PC-9 (cell line): ENCODE data around the gene CIAPIN1. TPM values are rescaled to one million over a fixed set of nuclear protein-coding genes. Genes with fewer than 3 reads are reported as not detected.
"Not testable (repeated sequence)": the region's sequence is repeated elsewhere in the genome, so short reads cannot be mapped to it uniquely, and the experiment has no call there.

Experiments used
- BruUV-seq: library from RNA; stranded (reverse); fragments of 400-500 nt; replicated peaks from 2 replicates; lab custom pipeline; 2021; lab: Mats Ljungman, UMichigan
- CTCF ChIA-PET: fragments of 300-600 bp; sonication (Branson Sonifier 250); formaldehyde crosslinking; loops from one replicate; lab custom pipeline; 2022; ENCODE audit warnings: antibody characterized with exemption; lab: Charles Lee
- POLR2A ChIA-PET: fragments of 300-600 bp; sonication (Branson Sonifier 250); formaldehyde crosslinking; loops from one replicate; lab custom pipeline; 2022; ENCODE audit warnings: antibody characterized with exemption; ENCODE audit not compliant: unreplicated experiment; lab: Charles Lee
- DNase-seq, 2 experiments: peaks; one replicate each; pipeline versions ENCODE4 v3.0.0 to v3.0.0-alpha.2; 2015 to 2022; ENCODE audit warnings: mixed read lengths in 1 of 2
- H2AFZ ChIP-seq: fragments of 200-600 bp; sonication (generic); 2 replicates; pipeline ENCODE4 v1.8.1; 2017; ENCODE audit warnings: antibody characterized with exemption
- H3F3A ChIP-seq: fragments of 200-600 bp; sonication (generic); 2 replicates; pipeline ENCODE4 v1.8.1; 2017; ENCODE audit warnings: antibody characterized with exemption, mild to moderate bottlenecking, low read depth; ENCODE audit not compliant: insufficient read depth
- H3K27ac ChIP-seq: fragments of 200-600 bp; sonication (generic); 2 replicates; pipeline ENCODE4 v1.6.1; 2016; ENCODE audit warnings: mixed run types
- H3K27me3 ChIP-seq: fragments of 200-600 bp; sonication (generic); 2 replicates; pipeline ENCODE4 v1.6.1; 2016; ENCODE audit warnings: low read depth, mixed run types; ENCODE audit not compliant: insufficient read depth
- H3K36me3 ChIP-seq: fragments of 200-600 bp; sonication (generic); 2 replicates; pipeline ENCODE4 v1.6.1; 2016; ENCODE audit warnings: low read depth, mixed run types
- H3K4me1 ChIP-seq: fragments of 200-600 bp; sonication (generic); replicated peaks from 2 replicates; pipeline ENCODE4 v1.6.1; 2016; ENCODE audit warnings: mixed run types; ENCODE audit not compliant: insufficient read depth
- H3K4me2 ChIP-seq: fragments of 200-600 bp; sonication (generic); 2 replicates; pipeline ENCODE4 v1.6.1; 2017; ENCODE audit warnings: mixed run types
- H3K4me3 ChIP-seq: fragments of 200-600 bp; sonication (generic); 2 replicates; pipeline ENCODE4 v1.6.1; 2016; ENCODE audit warnings: mixed run types
- H3K79me2 ChIP-seq: fragments of 200-600 bp; sonication (generic); 2 replicates; pipeline ENCODE4 v1.6.1; 2017; ENCODE audit warnings: low read depth, mixed run types
- H3K9me2 ChIP-seq: fragments of 200-600 bp; sonication (generic); 2 replicates; pipeline ENCODE4 v1.8.1; 2017; ENCODE audit warnings: mild to moderate bottlenecking; ENCODE audit not compliant: insufficient read depth
- H3K9me3 ChIP-seq: fragments of 200-600 bp; sonication (generic); 2 replicates; pipeline ENCODE4 v1.8.1; 2016; ENCODE audit warnings: low read depth; ENCODE audit not compliant: insufficient read depth
- H4K20me1 ChIP-seq: fragments of 200-600 bp; sonication (generic); 2 replicates; pipeline ENCODE4 v1.8.1; 2017; ENCODE audit not compliant: insufficient read depth
- EZH2 ChIP-seq: fragments of 200-600 bp; sonication (generic); IDR thresholded peaks from 2 replicates; pipeline ENCODE4 v1.8.0; 2017; ENCODE audit warnings: antibody characterized with exemption, low read depth
- intact Hi-C: fragments of 100-400 bp; cut with micrococcal nuclease; formaldehyde crosslinking; loops from one replicate; pipeline ENCODE4 v1.10.0; 2022; ENCODE audit not compliant: unreplicated experiment
- total RNA-seq: library from RNA; stranded (reverse); gene quantifications from 2 replicates; pipeline ENCODE4 v1.2.3, GENCODE V29; 2021
- TF ChIP-seq, protein P1 (sequence below): fragments of 200-600 bp; sonication (generic); conservative IDR thresholded peaks from 2 replicates; pipeline ENCODE4 v1.6.1; 2017; ENCODE audit warnings: mixed run types, antibody characterized with exemption, mild to moderate bottlenecking, moderate library complexity

CIAPIN1 gene
- total RNA-seq, 1 experiment from 2014 or later = 51.4 TPM

DNA sequence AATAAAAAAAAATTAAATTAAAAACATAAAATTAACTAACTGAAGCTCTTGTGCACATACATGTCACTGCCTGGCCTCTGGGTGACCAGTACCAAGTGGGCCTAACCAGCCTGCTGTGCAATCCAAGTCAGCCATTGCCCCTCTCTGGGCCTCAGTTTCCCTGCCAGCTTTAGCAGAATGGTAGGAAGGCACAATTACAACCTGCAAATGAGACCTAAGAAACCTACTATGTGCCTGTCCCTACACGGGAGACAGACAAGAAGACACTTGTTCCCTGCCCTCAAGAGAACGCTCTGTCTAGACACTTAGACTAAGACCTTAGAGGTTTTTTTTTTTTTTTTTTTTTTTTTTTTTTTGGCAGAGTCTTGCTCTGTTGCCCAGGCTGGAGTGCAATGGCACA, 1.7 kb downstream of the CIAPIN1 start:
- peaks cover 5% of the 10 kb centered on the region; the same call in 1 of the 2 replicates for H3K9me3 ChIP-seq
- H3K4me2 ChIP-seq = no peak overlapping the region
- H3K4me3 ChIP-seq = no peak overlapping the region
- no peaks in the 10 kb centered on the region for H3F3A ChIP-seq
- intact Hi-C loops = no loop called here
- no TSS peak for BruUV-seq
- ChIA-PET POLR2A (no interaction called here), CTCF (no interaction called here)
- H3K27ac ChIP-seq = no peak overlapping the region
- no peak for TF ChIP-seq EZH2
- TF ChIP-seq, protein P1, sequence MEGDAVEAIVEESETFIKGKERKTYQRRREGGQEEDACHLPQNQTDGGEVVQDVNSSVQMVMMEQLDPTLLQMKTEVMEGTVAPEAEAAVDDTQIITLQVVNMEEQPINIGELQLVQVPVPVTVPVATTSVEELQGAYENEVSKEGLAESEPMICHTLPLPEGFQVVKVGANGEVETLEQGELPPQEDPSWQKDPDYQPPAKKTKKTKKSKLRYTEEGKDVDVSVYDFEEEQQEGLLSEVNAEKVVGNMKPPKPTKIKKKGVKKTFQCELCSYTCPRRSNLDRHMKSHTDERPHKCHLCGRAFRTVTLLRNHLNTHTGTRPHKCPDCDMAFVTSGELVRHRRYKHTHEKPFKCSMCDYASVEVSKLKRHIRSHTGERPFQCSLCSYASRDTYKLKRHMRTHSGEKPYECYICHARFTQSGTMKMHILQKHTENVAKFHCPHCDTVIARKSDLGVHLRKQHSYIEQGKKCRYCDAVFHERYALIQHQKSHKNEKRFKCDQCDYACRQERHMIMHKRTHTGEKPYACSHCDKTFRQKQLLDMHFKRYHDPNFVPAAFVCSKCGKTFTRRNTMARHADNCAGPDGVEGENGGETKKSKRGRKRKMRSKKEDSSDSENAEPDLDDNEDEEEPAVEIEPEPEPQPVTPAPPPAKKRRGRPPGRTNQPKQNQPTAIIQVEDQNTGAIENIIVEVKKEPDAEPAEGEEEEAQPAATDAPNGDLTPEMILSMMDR = no peak
- no peak for DNase-seq
- no peaks in the 10 kb centered on the region for H3K9me2 ChIP-seq
- H3K4me1 ChIP-seq = peaks cover 14% of the 10 kb centered on the region
- H3K36me3 ChIP-seq = 0 out of 2 replicates have a peak, but pooled peaks cover 9% of the 10 kb centered on the region
- H3K79me2 ChIP-seq = peaks cover 53% of the 10 kb centered on the region
- H3K27me3 ChIP-seq = no peaks in the 10 kb centered on the region
- H4K20me1 ChIP-seq = no peaks in the 10 kb centered on the region
- no peak overlapping the region for H2AFZ ChIP-seq

DNA sequence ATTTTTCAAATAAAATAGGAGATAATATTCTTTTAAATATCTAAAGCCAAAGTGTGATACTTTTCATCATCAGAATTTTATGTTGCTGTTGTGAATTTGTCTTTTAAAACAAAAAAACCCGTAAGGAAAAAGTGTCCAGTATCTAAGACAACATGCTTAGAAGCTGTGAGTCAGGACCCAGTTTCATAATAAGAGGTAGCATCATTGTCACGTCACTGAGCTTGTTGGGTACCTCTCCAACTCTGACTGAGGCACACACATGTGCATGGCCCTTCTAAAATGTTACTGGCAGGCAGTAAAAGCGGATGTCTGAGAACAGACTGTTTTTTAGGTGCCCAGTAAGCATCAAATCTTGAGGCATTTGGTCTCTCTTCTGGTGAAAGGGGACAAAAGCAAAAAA, 2.5 kb downstream of the CIAPIN1 start:
- no peak overlapping the region for H2AFZ ChIP-seq
- H3K36me3 ChIP-seq = peaks cover 13% of the 10 kb centered on the region; the same call in 1 of the 2 replicates
- no peak for DNase-seq
- peaks cover 5% of the 10 kb centered on the region; the same call in 1 of the 2 replicates for H3K9me3 ChIP-seq
- no peaks in the 10 kb centered on the region for H4K20me1 ChIP-seq
- H3K9me2 ChIP-seq = no peaks in the 10 kb centered on the region
- no peak overlapping the region for H3K4me2 ChIP-seq
- peaks cover 53% of the 10 kb centered on the region for H3K79me2 ChIP-seq
- TF ChIP-seq, protein P1 = no peak
- no peak for TF ChIP-seq EZH2
- POLR2A ChIA-PET = no interaction called here
- H3K4me3 ChIP-seq = no peak overlapping the region
- BruUV-seq = no TSS peak
- H3K4me1 ChIP-seq = peaks cover 14% of the 10 kb centered on the region
- no peaks in the 10 kb centered on the region for H3K27me3 ChIP-seq
- intact Hi-C loops = no loop called here
- CTCF ChIA-PET = interaction anchor here (0.6 kb wide), 1 partner anchor 37 kb away, joined by 3 read pairs; no protein-coding TSS in a partner anchor
- H3K27ac ChIP-seq = no peak overlapping the region
- no peaks in the 10 kb centered on the region for H3F3A ChIP-seq

DNA sequence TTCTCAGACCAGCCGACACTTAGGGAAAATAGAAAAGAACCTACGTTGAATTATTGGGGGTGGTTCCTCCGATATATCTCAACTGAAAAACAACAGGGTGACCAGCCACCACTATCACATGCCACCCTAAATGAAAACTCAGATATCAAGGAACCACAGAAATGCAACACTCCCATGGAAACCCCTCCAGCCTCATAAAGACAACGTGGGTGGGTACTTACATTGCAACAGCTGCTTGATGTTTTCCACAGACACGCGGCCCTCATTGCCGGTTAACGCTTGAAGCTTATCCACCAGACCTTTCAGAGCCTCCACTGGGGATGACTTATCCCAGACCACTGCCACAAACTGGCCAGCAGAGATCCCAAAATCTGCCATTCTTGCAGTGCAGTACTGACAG, 6.6 kb downstream of the CIAPIN1 start:
- H3K9me3 ChIP-seq, H3K4me2 ChIP-seq, H3K27ac ChIP-seq, POLR2A ChIA-PET, BruUV-seq, H3F3A ChIP-seq, intact Hi-C loops, CTCF ChIA-PET, H3K4me3 ChIP-seq, H2AFZ ChIP-seq, H3K4me1 ChIP-seq, H3K27me3 ChIP-seq, DNase-seq, H3K9me2 ChIP-seq, H4K20me1 ChIP-seq: not testable (repeated sequence)
- peaks cover 15% of the 10 kb centered on the region for H3K36me3 ChIP-seq
- H3K79me2 ChIP-seq = peaks cover 19% of the 10 kb centered on the region

DNA sequence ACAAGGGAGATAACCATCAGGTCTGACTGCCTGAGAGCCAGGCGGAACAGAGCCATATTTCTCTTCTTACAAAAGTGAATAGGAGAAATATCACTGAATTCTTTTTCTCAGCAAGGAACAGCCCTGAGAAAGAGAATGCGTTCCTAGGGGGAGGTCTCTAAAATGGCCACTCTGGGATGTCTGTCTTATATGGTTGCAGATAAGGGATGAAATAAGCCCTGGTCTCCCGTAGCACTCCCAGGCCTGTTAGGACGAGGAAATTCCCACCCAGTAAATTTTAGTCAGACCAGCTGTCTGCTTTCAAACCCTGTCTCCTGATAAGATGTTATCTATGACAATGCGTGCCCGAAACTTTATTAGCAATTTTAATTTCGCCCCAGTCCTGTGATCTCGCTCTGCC, 7.2 kb downstream of the CIAPIN1 start:
- H3K27ac ChIP-seq, BruUV-seq: not testable (repeated sequence)
- peaks cover 15% of the 10 kb centered on the region for H3K36me3 ChIP-seq

More for the DNA sequence above, 7.2 kb downstream of the CIAPIN1 start:
- H4K20me1 ChIP-seq, POLR2A ChIA-PET, DNase-seq, H3K4me3 ChIP-seq, H2AFZ ChIP-seq, H3K4me2 ChIP-seq, H3K27me3 ChIP-seq, H3K9me3 ChIP-seq, intact Hi-C loops, CTCF ChIA-PET, H3K4me1 ChIP-seq, H3K9me2 ChIP-seq, H3F3A ChIP-seq: not testable (repeated sequence)
- H3K79me2 ChIP-seq = peaks cover 13% of the 10 kb centered on the region; the same call in 1 of the 2 replicates
